Measurements from ENCODE around the gene HADHA. TPM values are rescaled to one million over a fixed set of nuclear protein-coding genes. Genes with fewer than 3 reads are reported as not detected.

Gene HADHA
- polyA plus RNA-seq, 1 donor (not counting 4 experiments of a cell fraction or from before 2014, with no cell fraction given), result 150 TPM

DNA sequence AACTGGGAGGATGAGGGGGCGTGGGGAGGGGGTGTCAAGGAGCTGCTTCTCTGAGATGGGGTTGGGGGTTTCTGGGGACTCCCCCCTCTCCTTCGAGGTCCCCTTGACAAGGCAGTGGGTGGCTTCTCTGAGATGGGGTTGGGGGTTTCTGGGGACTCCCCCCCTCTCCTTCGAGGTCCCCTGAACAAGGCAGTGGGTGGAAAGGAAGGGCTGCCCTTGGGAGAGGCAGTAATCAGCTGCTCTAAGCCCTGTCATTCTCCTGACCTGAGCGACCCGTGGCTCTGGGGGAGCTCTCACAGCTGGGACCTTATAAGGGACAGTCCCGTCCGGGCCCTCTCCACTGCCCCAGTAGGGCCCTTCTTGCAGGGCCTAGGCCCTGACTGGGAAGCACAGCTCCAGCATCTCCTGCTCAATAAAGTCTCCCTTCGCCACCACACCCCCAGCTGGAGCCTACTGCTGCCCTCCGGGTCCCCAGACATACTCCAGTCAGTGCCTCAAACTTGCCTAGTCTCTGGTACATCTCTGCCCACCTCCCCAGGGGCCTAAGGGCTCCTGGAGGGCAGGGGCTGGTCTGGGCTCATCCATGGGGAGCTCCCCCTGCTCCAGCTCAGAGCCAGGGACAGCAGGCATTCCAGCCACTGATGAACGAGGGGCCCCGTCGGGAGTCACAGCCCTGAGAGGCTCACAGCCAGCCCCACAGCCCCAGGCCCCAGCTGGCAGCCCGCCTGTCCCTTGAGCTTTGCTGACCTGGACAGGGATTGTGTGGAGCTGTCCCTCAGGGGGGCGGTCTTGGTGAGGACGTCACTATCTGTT lies 68.8 kb downstream of the HADHA start:
- Histone ChIP-seq H3K9me3 (ENCODE audit: control insufficient read depth, low read depth, low read length) (no peaks in the 10 kb centered on the region), H2AFZ (ENCODE audit: control insufficient read depth, low read length) (no peak overlapping the region), H3K4me1 (ENCODE audit: control insufficient read depth, extremely low read depth, insufficient read depth, low read length) (no peaks in the 10 kb centered on the region), H3K36me3 (ENCODE audit: control insufficient read depth in 2 of 2, extremely low read depth in 1 of 2, insufficient read depth in 2 of 2, low read length in 2 of 2) (no peaks in the 10 kb centered on the region), H3K4me2 (ENCODE audit: control insufficient read depth, extremely low read depth, insufficient read depth, low read depth, low read length) (no peak overlapping the region), H3K4me3 (ENCODE audit: control insufficient read depth in 2 of 3, extremely low read depth in 1 of 3, insufficient read depth in 2 of 3, low read depth in 1 of 3, low read length in 3 of 3) (no peak overlapping the region), H4K20me1 (ENCODE audit: control insufficient read depth, extremely low read depth, insufficient read depth, low read length) (no peaks in the 10 kb centered on the region), H3K27me3 (ENCODE audit: control insufficient read depth, extremely low read depth, insufficient read depth, low read length) (peaks cover 18% of the 10 kb centered on the region), H3K9me1 (ENCODE audit: control insufficient read depth, extremely low read depth, insufficient read depth, low read length) (no peaks in the 10 kb centered on the region), H3K27ac (ENCODE audit: control insufficient read depth, insufficient read depth, low read length) (no peak overlapping the region), H3K79me2 (ENCODE audit: control insufficient read depth, insufficient read depth, low read length) (no peaks in the 10 kb centered on the region), H3K9ac (ENCODE audit: control insufficient read depth, extremely low read depth, insufficient read depth, low read length) (no peak overlapping the region)
- FAIRE-seq (no peak), DNase-seq (ENCODE audit: low read depth, low spot score) (no peak)
- no peak for TF ChIP-seq EZH2 (IDR thresholded peaks at IDR 0.05; ENCODE audit: low read length)
- TF ChIP-seq CTCF (optimal IDR thresholded peaks at IDR 0.05 in 1 of 3, IDR thresholded peaks at IDR 0.05 in 1 of 3, conservative IDR thresholded peaks at IDR 0.05 in 1 of 3; ENCODE audit: extremely low read depth in 1 of 3, insufficient read depth in 2 of 3, low read length in 3 of 3), result no peak
- dilution Hi-C loops (cut with MboI; ENCODE audit: extremely low pct_ligation_motif_present, low sequenced_read_pairs), result no loop called here

- Histone ChIP-seq H2AFZ (ENCODE audit: control insufficient read depth, low read length) (no peak overlapping the region), H3K79me2 (ENCODE audit: control insufficient read depth, insufficient read depth, low read length) (no peaks in the 10 kb centered on the region), H4K20me1 (ENCODE audit: control insufficient read depth, extremely low read depth, insufficient read depth, low read length) (no peaks in the 10 kb centered on the region), H3K9me3 (ENCODE audit: control insufficient read depth, low read depth, low read length) (no peaks in the 10 kb centered on the region), H3K27me3 (ENCODE audit: control insufficient read depth, extremely low read depth, insufficient read depth, low read length) (peaks cover 18% of the 10 kb centered on the region), H3K9me1 (ENCODE audit: control insufficient read depth, extremely low read depth, insufficient read depth, low read length) (no peaks in the 10 kb centered on the region), H3K36me3 (ENCODE audit: control insufficient read depth in 2 of 2, extremely low read depth in 1 of 2, insufficient read depth in 2 of 2, low read length in 2 of 2) (no peaks in the 10 kb centered on the region), H3K4me3 (ENCODE audit: control insufficient read depth in 2 of 3, extremely low read depth in 1 of 3, insufficient read depth in 2 of 3, low read depth in 1 of 3, low read length in 3 of 3) (no peak overlapping the region), H3K4me1 (ENCODE audit: control insufficient read depth, extremely low read depth, insufficient read depth, low read length) (no peaks in the 10 kb centered on the region), H3K9ac (ENCODE audit: control insufficient read depth, extremely low read depth, insufficient read depth, low read length) (no peak overlapping the region), H3K4me2 (ENCODE audit: control insufficient read depth, extremely low read depth, insufficient read depth, low read depth, low read length) (no peak overlapping the region), H3K27ac (ENCODE audit: control insufficient read depth, insufficient read depth, low read length) (no peak overlapping the region)
- no peak for TF ChIP-seq EZH2 (IDR thresholded peaks at IDR 0.05; ENCODE audit: low read length)
- dilution Hi-C loops (cut with MboI; ENCODE audit: extremely low pct_ligation_motif_present, low sequenced_read_pairs), result no loop called here
- DNase-seq (ENCODE audit: low read depth, low spot score) (no peak), FAIRE-seq (no peak)
Measured at GRCh38 chr2:26174691-26175465, 69.6 kb downstream of the HADHA start.

Data from keratinocyte (primary cell).